ENCODE measurements around the gene KCNN1. TPM values are rescaled to one million over a fixed set of nuclear protein-coding genes. Genes with fewer than 3 reads are reported as not detected.

KCNN1 gene
- total and polyA plus RNA-seq, 2 of the 13 experiments (the other 11 are each of a cell fraction or from before 2014, with no cell fraction given) = 0.04 TPM; not detected in 1

- TF ChIP-seq NFAT5 (CRISPR knock-in tag; IDR thresholded peaks at IDR 0.05) = no peak
- TF ChIP-seq ZNF136 (CRISPR knock-in tag; IDR thresholded peaks at IDR 0.05; ENCODE audit: low read depth) = peak; percentile 69; the same call in 1 of the 2 replicates
- no peak for TF ChIP-seq ZUFSP (CRISPR knock-in tag; IDR thresholded peaks at IDR 0.05; ENCODE audit: borderline replicate concordance)
- TF ChIP-seq SSRP1 (CRISPR knock-in tag; IDR thresholded peaks at IDR 0.05) = no peak
- no peak for TF ChIP-seq MATR3 (CRISPR knock-in tag; IDR thresholded peaks at IDR 0.05)
- TF ChIP-seq ZNF75D (CRISPR knock-in tag; IDR thresholded peaks at IDR 0.05; ENCODE audit: borderline replicate concordance) = no peak
- no peak for TF ChIP-seq RBM22 (optimal IDR thresholded peaks at IDR 0.05; ENCODE audit: low read length)
- peak; percentile 62; the same call in 1 of the 2 replicates for TF ChIP-seq ERF (CRISPR knock-in tag; IDR thresholded peaks at IDR 0.05)
- TF ChIP-seq DMTF1 (CRISPR knock-in tag; IDR thresholded peaks at IDR 0.05) = no peak
- TF ChIP-seq ATF4 (CRISPR knock-in tag; IDR thresholded peaks at IDR 0.05) = no peak
- TF ChIP-seq ZEB1 (IDR thresholded peaks at IDR 0.05; ENCODE audit: insufficient replicate concordance, low read depth) = no peak
- no peak for TF ChIP-seq ZNF484 (CRISPR knock-in tag; IDR thresholded peaks at IDR 0.05; ENCODE audit: borderline replicate concordance, low read depth)
- peak; percentile 43 for TF ChIP-seq FOSL2 (CRISPR knock-in tag; IDR thresholded peaks at IDR 0.05)
- TF ChIP-seq ZNF33A (CRISPR knock-in tag; IDR thresholded peaks at IDR 0.05; ENCODE audit: borderline replicate concordance) = no peak
- TF ChIP-seq ZNF672 (CRISPR knock-in tag; IDR thresholded peaks at IDR 0.05) = no peak
- TF ChIP-seq MAZ (IDR thresholded peaks at IDR 0.05; ENCODE audit: borderline replicate concordance, low read depth, low read length) = no peak; the same call in 1 of the 2 replicates
- TF ChIP-seq MAZ (CRISPR knock-in tag; IDR thresholded peaks at IDR 0.05; ENCODE audit: low read depth) = peak; percentile 77
- peak; percentile 95 for TF ChIP-seq STAG1 (CRISPR knock-in tag; IDR thresholded peaks at IDR 0.05)
- no peak for TF ChIP-seq GZF1 (CRISPR knock-in tag; IDR thresholded peaks at IDR 0.05)
Measured at GRCh38 chr19:17932485-17933338, 34.2 kb upstream of the KCNN1 start, which contains the start of gene CCDC124 (continued).
